HG02973 (cell line): ENCODE data around the gene GEMIN4.
A peak's percentile ranks its signal among the peaks of the same experiment; 100 is the strongest.

ENCODE experiments used
- ATAC-seq: cut with Tn5 transposase; IDR thresholded peaks from one replicate; pipeline ENCODE4 v1.9.1; 2021; ENCODE audit warnings: moderate library complexity; ENCODE audit not compliant: unreplicated experiment

GEMIN4 gene

GRCh38 chr17:744937-745336 lies 7.1 kb downstream of the GEMIN4 start:
- no peak for ATAC-seq

GRCh38 chr17:743139-743538 lies 8.9 kb downstream of the GEMIN4 start:
- ATAC-seq: no peak

GRCh38 chr17:742147-742793 lies 9.8 kb downstream of the GEMIN4 start:
- no peak for ATAC-seq

- ATAC-seq: peak; percentile 75
Measured at GRCh38 chr17:740240-741017, 11.6 kb downstream of the GEMIN4 start.

- ATAC-seq: no peak
Measured at GRCh38 chr17:737561-738113, 14.4 kb downstream of the GEMIN4 start.

GRCh38 chr17:733743-734142 lies 18.3 kb downstream of the GEMIN4 start:
- no peak for ATAC-seq

- ATAC-seq: peak; percentile 20
Measured at GRCh38 chr17:732902-733720, 19.0 kb downstream of the GEMIN4 start.

GRCh38 chr17:732067-732901 lies 19.8 kb downstream of the GEMIN4 start, which contains the start of gene TLCD3A:
TSS of gene TLCD3A (plus strand) at chr17:732596. CDS start at chr17:732648, 52 bp downstream.
- peak; percentile 50 for ATAC-seq

- no peak for ATAC-seq
Measured at GRCh38 chr17:731644-732066, 20.4 kb downstream of the GEMIN4 start.

- ATAC-seq: no peak
Measured at GRCh38 chr17:728911-729310, 23.2 kb downstream of the GEMIN4 start.

- ATAC-seq: no peak
Measured at GRCh38 chr17:726271-726919, 25.7 kb downstream of the GEMIN4 start.

GRCh38 chr17:725746-726145 lies 26.3 kb downstream of the GEMIN4 start:
- ATAC-seq: no peak

- no peak for ATAC-seq
Measured at GRCh38 chr17:725084-725483, 27.0 kb downstream of the GEMIN4 start.

GRCh38 chr17:721540-721937 lies 30.5 kb downstream of the GEMIN4 start:
- no peak for ATAC-seq

GRCh38 chr17:720706-721539 lies 31.1 kb downstream of the GEMIN4 start:
- no peak for ATAC-seq

- no peak for ATAC-seq
Measured at GRCh38 chr17:718075-718474, 34.0 kb downstream of the GEMIN4 start.

- ATAC-seq: no peak
Measured at GRCh38 chr17:708132-708531, 43.9 kb downstream of the GEMIN4 start.

GRCh38 chr17:705863-706262 lies 46.2 kb downstream of the GEMIN4 start:
- ATAC-seq: no peak

- no peak for ATAC-seq
Measured at GRCh38 chr17:705011-705410, 47.1 kb downstream of the GEMIN4 start.
